Lung (tissue), 12 donors: ENCODE measurements around the gene CENPC. TPM values are rescaled to one million over a fixed set of nuclear protein-coding genes. Genes with fewer than 3 reads are reported as not detected.
"Not testable (repeated sequence)": the region's sequence is repeated elsewhere in the genome, so short reads cannot be mapped to it uniquely, and the experiment has no call there.

Experiments
- ATAC-seq: fragments of 200-7000 bp; cut with Tn5 transposase; one replicate; pipeline ENCODE4 v1.9.1; 2020; ENCODE audit warnings: moderate number of reproducible peaks; ENCODE audit not compliant: insufficient read depth, low FRiP score
- DNase-seq, 3 donors: peaks; one replicate each; pipeline ENCODE4 v3.0.0-alpha.2; 2013 to 2017
- H3K27ac ChIP-seq, 2 donors: one replicate each; pipeline ENCODE4 v1.5.1; 2013; ENCODE audit warnings: mild to moderate bottlenecking in 2 of 2, moderate library complexity in 2 of 2, control low read depth in 1 of 2, inconsistent platforms in 1 of 2, low read depth in 1 of 2, low read length in 1 of 2
- H3K27me3 ChIP-seq, 3 donors: one replicate each; pipeline ENCODE4 v1.5.1; 2013; ENCODE audit warnings: low read length in 2 of 3; ENCODE audit not compliant: control insufficient read depth in 3 of 3, insufficient read depth in 3 of 3
- H3K36me3 ChIP-seq, 4 donors: one replicate each; pipeline ENCODE4 v1.5.1; 2013; ENCODE audit warnings: low read length in 4 of 4, mild to moderate bottlenecking in 1 of 4, moderate library complexity in 1 of 4; ENCODE audit not compliant: control insufficient read depth in 4 of 4, insufficient read depth in 4 of 4
- H3K4me1 ChIP-seq, 5 donors: one replicate each; pipeline ENCODE4 v1.5.1; 2013; ENCODE audit warnings: low read length in 5 of 5, mild to moderate bottlenecking in 2 of 5, moderate library complexity in 1 of 5; ENCODE audit not compliant: control insufficient read depth in 5 of 5, insufficient read depth in 5 of 5
- H3K4me3 ChIP-seq: one replicate; pipeline ENCODE4 v1.5.1; 2013; ENCODE audit warnings: mild to moderate bottlenecking, control low read depth, moderate library complexity
- H3K9ac ChIP-seq, 2 donors: one replicate each; pipeline ENCODE4 v1.5.1; 2013; ENCODE audit warnings: low read length in 2 of 2, control low read depth in 1 of 2; ENCODE audit not compliant: insufficient read depth in 1 of 2
- H3K9me3 ChIP-seq, 4 donors: one replicate each; pipeline ENCODE4 v1.5.1; 2013; ENCODE audit warnings: low read length in 3 of 4, mild to moderate bottlenecking in 1 of 4, moderate library complexity in 1 of 4; ENCODE audit not compliant: control insufficient read depth in 4 of 4, insufficient read depth in 3 of 4
- WGBS, 2 donors: extraction: QIAGEN DNeasy Blood & Tissue Kit; methylation state at CpG; one replicate each; pipeline ENCODE4 v1.1.7; 2013; 5-methylcytosine and 5-hydroxymethylcytosine counted together
- polyA plus RNA-seq, 2 donors: library from polyadenylated mRNA; stranded (reverse); fragments of 200-250 nt; gene quantifications; one replicate each; pipeline ENCODE4 v1.2.1, GENCODE V29; 2013
- total RNA-seq, 2 donors: library from RNA; depleted of rRNA in 1 of 2; stranded (reverse); fragments of >200 nt in 1 of 2; gene quantifications; one replicate each; pipeline ENCODE4 v1.2.1, GENCODE V29; 2014 to 2021
- TF ChIP-seq, protein P1 (sequence below): IDR thresholded peaks from 2 replicates; pipeline ENCODE4 v1.5.1; 2012; ENCODE audit warnings: mild to moderate bottlenecking; ENCODE audit errors: control extremely low read depth, extremely low read depth
- donor health status: control.
- donor health status: control.
- donor health status: Bipolar disorder and iron deficiency.
- donor health status: healthy.
- donor health status: DM: yes; HTN: yes; CAD: no.

Gene CENPC
- total and polyA plus RNA-seq, 4 donors = 4.2 to 57.1 (median 9.8) TPM

DNA sequence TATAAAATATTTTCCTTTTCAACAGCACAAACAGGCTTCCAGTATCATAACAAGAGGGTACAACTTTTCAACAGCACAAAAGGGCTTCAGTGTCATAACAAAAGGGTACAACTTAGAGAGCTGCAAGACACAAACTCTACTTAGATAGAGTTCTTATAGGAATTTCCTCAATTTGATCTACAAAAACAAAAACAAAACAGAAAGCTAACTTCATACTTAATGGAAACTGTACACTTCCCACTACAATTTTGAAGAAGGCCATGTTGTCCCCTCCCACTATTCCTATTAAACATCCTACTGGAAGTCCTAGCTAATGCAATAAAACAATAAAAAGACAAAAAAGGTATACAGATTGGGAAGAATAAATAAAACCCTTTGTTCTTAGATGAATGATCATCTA, 96.7 kb downstream of the CENPC start:
- ATAC-seq (no peak), DNase-seq (no peak)
- Histone ChIP-seq H3K27ac (no peak overlapping the region), H3K4me3 (no peak overlapping the region), H3K36me3 (peaks cover 0 to 3% (median 1%) of the 10 kb centered on the region in 4 donors), H3K9me3 (peaks cover 0 to 2% (median under 1%) of the 10 kb centered on the region in 4 donors), H3K27me3 (no peaks in the 10 kb centered on the region), H3K9ac (no peak overlapping the region), H3K4me1 (no peaks in the 10 kb centered on the region)
- TF ChIP-seq, protein P1, sequence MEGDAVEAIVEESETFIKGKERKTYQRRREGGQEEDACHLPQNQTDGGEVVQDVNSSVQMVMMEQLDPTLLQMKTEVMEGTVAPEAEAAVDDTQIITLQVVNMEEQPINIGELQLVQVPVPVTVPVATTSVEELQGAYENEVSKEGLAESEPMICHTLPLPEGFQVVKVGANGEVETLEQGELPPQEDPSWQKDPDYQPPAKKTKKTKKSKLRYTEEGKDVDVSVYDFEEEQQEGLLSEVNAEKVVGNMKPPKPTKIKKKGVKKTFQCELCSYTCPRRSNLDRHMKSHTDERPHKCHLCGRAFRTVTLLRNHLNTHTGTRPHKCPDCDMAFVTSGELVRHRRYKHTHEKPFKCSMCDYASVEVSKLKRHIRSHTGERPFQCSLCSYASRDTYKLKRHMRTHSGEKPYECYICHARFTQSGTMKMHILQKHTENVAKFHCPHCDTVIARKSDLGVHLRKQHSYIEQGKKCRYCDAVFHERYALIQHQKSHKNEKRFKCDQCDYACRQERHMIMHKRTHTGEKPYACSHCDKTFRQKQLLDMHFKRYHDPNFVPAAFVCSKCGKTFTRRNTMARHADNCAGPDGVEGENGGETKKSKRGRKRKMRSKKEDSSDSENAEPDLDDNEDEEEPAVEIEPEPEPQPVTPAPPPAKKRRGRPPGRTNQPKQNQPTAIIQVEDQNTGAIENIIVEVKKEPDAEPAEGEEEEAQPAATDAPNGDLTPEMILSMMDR = no peak

DNA sequence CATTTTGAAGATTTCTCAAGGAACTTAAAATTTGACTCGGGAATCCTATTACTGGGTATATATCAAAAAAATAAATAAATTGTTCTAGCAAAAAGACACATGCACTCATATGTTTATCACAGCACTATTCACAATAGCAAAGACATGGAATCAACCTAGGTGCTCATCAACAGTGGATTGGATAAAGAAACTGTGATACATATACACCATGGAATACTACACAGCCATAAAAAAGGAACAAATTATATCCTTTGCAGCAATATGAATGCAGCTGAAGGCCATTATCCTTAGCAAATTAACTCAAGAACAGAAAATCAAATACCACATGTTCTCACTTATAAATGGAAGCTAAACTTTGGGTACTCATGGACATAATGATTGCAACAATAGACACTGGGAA, 97.4 kb downstream of the CENPC start:
- Histone ChIP-seq H3K4me1 (no peaks in the 10 kb centered on the region), H3K9ac (no peak overlapping the region), H3K27me3 (no peaks in the 10 kb centered on the region), H3K9me3 (peaks cover 0 to 2% (median under 1%) of the 10 kb centered on the region in 4 donors), H3K4me3 (no peak overlapping the region), H3K36me3 (peaks cover 0 to 3% (median under 1%) of the 10 kb centered on the region in 4 donors), H3K27ac (no peak overlapping the region)
- ATAC-seq = no peak
- 98 to 100% methylated on average over 1 of the region's 1 CpG for WGBS, 2 donors
- TF ChIP-seq, protein P1 = no peak
- no peak for DNase-seq

DNA sequence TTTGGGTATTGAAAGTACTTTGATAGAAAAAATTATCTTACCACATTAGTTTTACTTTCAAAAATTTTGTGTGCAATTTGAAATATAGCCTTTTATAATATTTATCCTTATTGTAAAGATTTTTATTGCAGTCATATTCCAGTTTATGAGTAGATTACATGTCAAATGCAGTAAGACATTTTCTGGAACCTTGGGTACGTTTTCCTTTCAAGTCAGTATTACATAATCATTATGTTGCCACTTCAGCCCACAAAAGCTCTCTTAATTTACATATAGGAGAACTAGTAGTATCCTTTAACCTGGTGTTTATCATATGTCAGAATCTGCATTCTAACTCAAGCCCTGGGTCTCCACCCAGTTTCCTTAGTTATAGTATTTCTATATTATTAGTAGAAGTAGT, 98.5 kb downstream of the CENPC start:
- no peak for ATAC-seq
- no peak for DNase-seq

DNA sequence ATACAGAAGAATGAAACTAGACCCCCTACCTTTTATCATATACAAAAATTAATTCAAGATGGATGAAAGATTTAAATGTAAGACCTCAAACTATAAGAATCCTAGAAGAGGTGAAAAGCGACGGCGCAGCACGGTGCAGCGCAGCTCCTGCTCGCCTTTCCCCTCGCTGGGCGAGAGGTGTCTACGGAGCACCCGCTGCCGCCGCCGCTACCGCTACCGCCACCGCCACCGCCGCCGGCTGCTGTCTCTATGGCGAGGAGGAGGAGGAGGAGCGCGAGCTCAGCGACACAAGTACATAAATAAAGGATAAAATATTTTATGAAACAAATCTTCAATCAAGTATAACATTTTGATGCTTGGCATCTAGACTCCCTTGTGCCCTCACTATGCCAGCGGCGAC, 99.4 kb downstream of the CENPC start:
- H3K4me1 ChIP-seq, DNase-seq, ATAC-seq, H3K9me3 ChIP-seq, H3K9ac ChIP-seq, H3K36me3 ChIP-seq, H3K27ac ChIP-seq, H3K27me3 ChIP-seq, H3K4me3 ChIP-seq: not testable (repeated sequence)
- 84 to 88% methylated on average over 25 of the region's 25 CpGs for WGBS, 2 donors

More for the DNA sequence above, 98.5 kb downstream of the CENPC start:
- TF ChIP-seq, protein P1 = no peak
- H3K27me3 ChIP-seq = no peaks in the 10 kb centered on the region
- WGBS, 2 donors = 24 to 59% methylated on average over 1 of the region's 1 CpG
- no peaks in the 10 kb centered on the region for H3K4me1 ChIP-seq
- H3K9ac ChIP-seq = no peak overlapping the region
- H3K27ac ChIP-seq = no peak overlapping the region
- H3K9me3 ChIP-seq = peaks cover 0 to 2% (median under 1%) of the 10 kb centered on the region in 4 donors
- H3K36me3 ChIP-seq = peaks cover 0 to 3% (median under 1%) of the 10 kb centered on the region in 4 donors
- no peak overlapping the region for H3K4me3 ChIP-seq
